Liver (tissue), 9 donors: ENCODE results near the gene DFFB. TPM values are rescaled to one million over a fixed set of nuclear protein-coding genes. Genes with fewer than 3 reads are reported as not detected.
A peak's percentile ranks its signal among the peaks of the same experiment; 100 is the strongest.

Source experiments
- DNase-seq: peaks from one replicate; pipeline ENCODE4 v3.0.0-alpha.2; 2017; ENCODE audit warnings: low spot score
- H3K27ac ChIP-seq, 2 donors: one replicate each; pipeline ENCODE4 v1.7.0; 2013; ENCODE audit warnings: inconsistent platforms in 2 of 2, low read length in 2 of 2, control low read depth in 1 of 2, low read depth in 1 of 2, mild to moderate bottlenecking in 1 of 2
- H3K27me3 ChIP-seq, 4 donors: one replicate each; pipeline versions ENCODE4 v1.6.1 to v1.7.0; 2013; ENCODE audit warnings: low read length in 3 of 4, inconsistent platforms in 1 of 4, mild to moderate bottlenecking in 1 of 4, moderate library complexity in 1 of 4; ENCODE audit not compliant: control insufficient read depth in 4 of 4, insufficient read depth in 4 of 4
- H3K36me3 ChIP-seq, 4 donors: one replicate each; pipeline versions ENCODE4 v1.6.1 to v1.7.0; 2013; ENCODE audit warnings: low read length in 3 of 4, mild to moderate bottlenecking in 3 of 4, low read depth in 1 of 4, moderate library complexity in 1 of 4; ENCODE audit not compliant: control insufficient read depth in 4 of 4, insufficient read depth in 3 of 4
- H3K4me1 ChIP-seq, 4 donors: one replicate each; pipeline versions ENCODE4 v1.6.1 to v1.7.0; 2013; ENCODE audit warnings: low read length in 3 of 4, mild to moderate bottlenecking in 3 of 4, moderate library complexity in 1 of 4; ENCODE audit not compliant: control insufficient read depth in 4 of 4, insufficient read depth in 4 of 4
- H3K4me3 ChIP-seq, 3 donors: one replicate each; pipeline versions ENCODE4 v1.6.1 to v1.7.0; 2013; ENCODE audit warnings: low read length in 3 of 3, control low read depth in 1 of 3, low read depth in 1 of 3, mild to moderate bottlenecking in 1 of 3
- H3K9ac ChIP-seq, 2 donors: one replicate each; pipeline ENCODE4 v1.7.0; 2013; ENCODE audit warnings: low read length in 2 of 2, mild to moderate bottlenecking in 2 of 2, moderate library complexity in 2 of 2, control low read depth in 1 of 2, low read depth in 1 of 2
- H3K9me3 ChIP-seq, 4 donors: one replicate each; pipeline versions ENCODE4 v1.6.1 to v1.7.0; 2013; ENCODE audit warnings: low read length in 3 of 4; ENCODE audit not compliant: control insufficient read depth in 4 of 4
- ATF3 ChIP-seq: IDR thresholded peaks from 2 replicates; pipeline ENCODE4 v1.6.1; 2016; ENCODE audit warnings: antibody characterized with exemption
- CTCF ChIP-seq: fragments of 150-350 bp; IDR thresholded peaks from 2 replicates; pipeline ENCODE4 v1.5.1; 2017; ENCODE audit warnings: improper control_type of control experiment, low read depth, low read length; ENCODE audit not compliant: missing input control
- EGR1 ChIP-seq, 2 donors: IDR thresholded peaks; 2 replicates each; pipeline ENCODE4 v1.6.1; 2016 to 2018; ENCODE audit warnings: antibody characterized with exemption in 2 of 2, low read depth in 2 of 2
- FOXA1 ChIP-seq: IDR thresholded peaks from 2 replicates; pipeline ENCODE4 v1.6.1; 2016; ENCODE audit warnings: antibody characterized with exemption
- FOXA2 ChIP-seq: IDR thresholded peaks from 2 replicates; pipeline ENCODE4 v1.6.1; 2016; ENCODE audit warnings: antibody characterized with exemption
- GABPA ChIP-seq, 2 donors: IDR thresholded peaks in 1 of 2; conservative IDR thresholded peaks in 1 of 2; 2 replicates each; pipeline ENCODE4 v1.6.1; 2016; ENCODE audit warnings: antibody characterized with exemption in 2 of 2, mild to moderate bottlenecking in 1 of 2, moderate library complexity in 1 of 2
- HNF4A ChIP-seq, 2 donors: conservative IDR thresholded peaks; 2 replicates each; pipeline ENCODE4 v1.6.1; 2016; ENCODE audit warnings: antibody characterized with exemption in 2 of 2, mild to moderate bottlenecking in 2 of 2
- HNF4G ChIP-seq: IDR thresholded peaks from 2 replicates; pipeline ENCODE4 v1.6.1; 2016; ENCODE audit warnings: antibody characterized with exemption
- JUND ChIP-seq, 2 donors: IDR thresholded peaks; 2 replicates each; pipeline ENCODE4 v1.6.1; 2016; ENCODE audit warnings: antibody characterized with exemption in 2 of 2
- MAX ChIP-seq: IDR thresholded peaks from 2 replicates; pipeline ENCODE4 v1.6.1; 2016; ENCODE audit warnings: antibody characterized with exemption
- NR2F2 ChIP-seq: IDR thresholded peaks from 2 replicates; pipeline ENCODE4 v1.6.1; 2016; ENCODE audit warnings: antibody characterized with exemption
- RAD21 ChIP-seq, 2 donors: IDR thresholded peaks; 2 replicates each; pipeline ENCODE4 v1.6.1; 2016; ENCODE audit warnings: antibody characterized with exemption in 2 of 2, mild to moderate bottlenecking in 2 of 2
- REST ChIP-seq: IDR thresholded peaks from 2 replicates; pipeline ENCODE4 v1.6.1; 2016; ENCODE audit warnings: antibody characterized with exemption, mild to moderate bottlenecking
- RXRA ChIP-seq, 2 donors: IDR thresholded peaks; 2 replicates each; pipeline ENCODE4 v1.6.1; 2017 to 2018; ENCODE audit warnings: antibody characterized with exemption in 2 of 2, mild to moderate bottlenecking in 1 of 2
- SP1 ChIP-seq: IDR thresholded peaks from 2 replicates; pipeline ENCODE4 v1.6.1; 2018; ENCODE audit warnings: antibody characterized with exemption, mild to moderate bottlenecking
- TAF1 ChIP-seq: conservative IDR thresholded peaks from 2 replicates; pipeline ENCODE4 v1.6.1; 2016; ENCODE audit warnings: antibody characterized with exemption, mild to moderate bottlenecking
- YY1 ChIP-seq: IDR thresholded peaks from 2 replicates; pipeline ENCODE4 v1.6.1; 2016; ENCODE audit warnings: antibody characterized with exemption, mild to moderate bottlenecking
- ZBTB33 ChIP-seq: IDR thresholded peaks from 2 replicates; pipeline ENCODE4 v1.6.1; 2016; ENCODE audit warnings: antibody characterized with exemption
- WGBS: extraction: QIAGEN DNeasy Blood & Tissue Kit; methylation state at CpG from one replicate; pipeline ENCODE4 v1.1.7; 2013; 5-methylcytosine and 5-hydroxymethylcytosine counted together
- polyA plus RNA-seq, 2 donors: library from polyadenylated mRNA; stranded (reverse) in 1 of 2; unstranded in 1 of 2; fragments of 200-250 nt in 1 of 2; fragments of >200 nt in 1 of 2; fragmentation: Nextera tagmentation in 1 of 2; extraction: Ambion mirVana in 1 of 2; gene quantifications; one replicate each; pipeline versions ENCODE4 v1.2.1 to v1.2.3, GENCODE V29; 2013 to 2015
- total RNA-seq, 2 donors: library from RNA; depleted of rRNA; stranded (reverse); fragments of >200 nt; gene quantifications; one replicate each; pipeline ENCODE4 v1.2.3, GENCODE V29; 2014
- donor health status: healthy.
- donor health status: healthy.
- donor health status: healthy.
- donor health status: healthy.
- donor health status: healthy.

Gene DFFB
- total and polyA plus RNA-seq, 4 donors: 0.92 to 6.1 (median 2.9) TPM

- peak; percentile 95 for DNase-seq
- peaks cover 11 to 36% (median 31%) of the 10 kb centered on the region in 4 donors for H3K4me1 ChIP-seq
- H3K9ac ChIP-seq: peak within 1 kb of the TSS; percentile 71 to 73
- no peaks in the 10 kb centered on the region for H3K9me3 ChIP-seq
- H3K36me3 ChIP-seq: peaks cover 0 to under 1% (median 0%) of the 10 kb centered on the region in 4 donors
- peak within 1 kb of the TSS; percentile 72 to 87 (median 87) for H3K4me3 ChIP-seq
- under 1% methylated on average over 58 of the region's 58 CpGs for WGBS
- peak within 1 kb of the TSS; percentile 98 for H3K27ac ChIP-seq
- peak; percentile 100 for TF ChIP-seq YY1
- peak; percentile 23 for TF ChIP-seq FOXA2
- peak; percentile 31 for TF ChIP-seq HNF4G
- peak; percentile 85 for TF ChIP-seq ZBTB33
- peak; percentile 66 for TF ChIP-seq MAX
- no peak for TF ChIP-seq REST
- TF ChIP-seq GABPA (IDR thresholded peaks at IDR 0.05 in 1 of 2, conservative IDR thresholded peaks at IDR 0.05 in 1 of 2): peak in 1 of 2 donors; percentile 62
- TF ChIP-seq ATF3: peak; percentile 14
- TF ChIP-seq FOXA1: no peak
- TF ChIP-seq NR2F2: peak; percentile 93
- peak; percentile 70 for TF ChIP-seq SP1
- TF ChIP-seq HNF4A (conservative IDR thresholded peaks at IDR 0.05): peak; percentile 60 to 67
- TF ChIP-seq TAF1: peak; percentile 77
- TF ChIP-seq JUND (IDR thresholded peaks at IDR 0.05): no peak
- TF ChIP-seq RXRA (IDR thresholded peaks at IDR 0.05): peak in 1 of 2 donors; percentile 56
- no peak for TF ChIP-seq RAD21 (IDR thresholded peaks at IDR 0.05)
- no peak for TF ChIP-seq CTCF
- no peak for TF ChIP-seq EGR1 (IDR thresholded peaks at IDR 0.05; ENCODE audit: low read depth in 2 of 2)
- H3K27me3 ChIP-seq: no peaks in the 10 kb centered on the region
Observed at GRCh38 chr1:3900150-3900968, 43.1 kb downstream of the DFFB start, which contains the start of gene C1orf174. TSS of gene C1orf174 (minus strand) at chr1:3900272. CDS start at chr1:3900186, 86 bp downstream.
